T-helper 2 cell treated with Interferon-gamma antibody and Interleukin-4, amounts not matched to agents 5 μg/mL and 100 μg/mL, for 36 hours (primary cell): Measurements from ENCODE around the gene PTPRN2.
"Not testable (repeated sequence)": the region's sequence is repeated elsewhere in the genome, so short reads cannot be mapped to it uniquely, and the experiment has no call there.

Experiments
- DNase-seq: peaks from one replicate; pipeline ENCODE4 v3.0.0; 2021; ENCODE audit warnings: low spot score
- H3K27ac Mint-ChIP-seq: one replicate; pipeline ENCODE4 v1.8.0; 2021; ENCODE audit warnings: mild to moderate bottlenecking, mixed read lengths
- H3K27me3 Mint-ChIP-seq: one replicate; pipeline ENCODE4 v1.8.0; 2021; ENCODE audit warnings: low read depth, mixed read lengths
- H3K36me3 Mint-ChIP-seq: one replicate; pipeline ENCODE4 v1.8.0; 2021; ENCODE audit warnings: low read depth, mixed read lengths
- H3K4me1 Mint-ChIP-seq: one replicate; pipeline ENCODE4 v1.8.0; 2021; ENCODE audit warnings: low read depth, mixed read lengths
- H3K4me3 Mint-ChIP-seq: one replicate; pipeline ENCODE4 v1.8.0; 2022; ENCODE audit warnings: mild to moderate bottlenecking, moderate library complexity, mixed read lengths
- H3K9me3 Mint-ChIP-seq: one replicate; pipeline ENCODE4 v1.8.0; 2021; ENCODE audit warnings: mixed read lengths

Gene PTPRN2

DNA sequence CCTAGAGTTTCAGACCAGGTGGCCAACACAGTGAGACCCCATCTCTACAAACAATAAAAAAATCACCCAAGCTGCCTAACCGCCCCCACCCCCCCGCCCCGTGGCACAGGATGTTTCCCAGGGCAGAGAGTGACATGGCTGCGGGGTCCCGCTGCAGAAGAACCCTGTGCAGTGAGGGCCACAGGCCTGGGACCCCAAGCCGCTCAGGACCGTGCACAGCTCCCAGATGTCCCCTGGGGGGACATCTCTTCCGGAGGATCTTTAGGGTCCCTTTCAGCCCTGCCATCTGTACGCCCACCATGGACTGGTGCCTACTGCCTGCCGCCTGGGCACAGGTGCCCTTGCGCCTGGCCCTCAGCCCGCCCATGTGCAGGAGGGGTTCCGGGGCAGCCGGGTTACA, 877.2 kb downstream of the PTPRN2 start:
- no peak overlapping the region for H3K27ac Mint-ChIP-seq
- H3K4me1 Mint-ChIP-seq, result no peaks in the 10 kb centered on the region
- no peak for DNase-seq
- H3K27me3 Mint-ChIP-seq, result no peaks in the 10 kb centered on the region
- no peak overlapping the region for H3K4me3 Mint-ChIP-seq
- H3K36me3 Mint-ChIP-seq, result no peaks in the 10 kb centered on the region
- H3K9me3 Mint-ChIP-seq, result no peaks in the 10 kb centered on the region

DNA sequence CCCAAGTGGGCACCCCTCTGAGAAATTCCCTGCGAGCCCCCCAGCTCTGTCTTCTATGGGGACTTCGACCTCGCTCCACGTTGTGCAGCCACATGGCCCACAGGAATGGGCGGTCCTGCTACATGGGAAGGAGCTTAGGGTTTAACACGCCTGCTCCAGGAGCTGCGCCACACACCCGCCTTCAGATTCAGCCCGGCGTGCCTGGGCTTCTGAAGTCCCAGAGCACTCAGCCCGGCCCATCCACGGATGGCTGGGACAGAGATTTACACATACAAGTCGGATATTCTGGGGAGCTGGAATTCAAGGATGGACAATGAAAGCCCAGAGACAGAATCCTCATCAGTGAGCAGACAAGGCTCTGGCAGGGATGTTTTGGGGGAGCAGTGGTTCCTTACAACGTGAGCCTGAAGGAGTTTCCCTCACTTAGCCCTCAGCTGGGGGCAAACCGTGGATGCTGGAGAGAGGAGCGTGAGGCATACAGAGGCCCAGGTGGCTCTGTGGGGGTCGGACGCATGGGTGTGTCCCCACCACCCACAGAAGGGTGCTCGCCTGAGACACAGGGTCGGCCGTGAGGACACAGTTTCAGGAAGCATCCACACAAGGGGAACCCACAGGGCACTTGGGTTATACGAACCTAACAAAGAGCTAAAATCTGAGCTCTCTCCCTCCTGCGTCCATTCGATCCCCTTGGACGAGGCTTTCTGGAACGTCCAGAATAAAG, 877.9 kb downstream of the PTPRN2 start:
- Mint-ChIP-seq H3K36me3 (no peaks in the 10 kb centered on the region), H3K4me3 (no peak overlapping the region), H3K4me1 (no peaks in the 10 kb centered on the region), H3K27ac (no peak overlapping the region), H3K27me3 (no peaks in the 10 kb centered on the region), H3K9me3 (no peaks in the 10 kb centered on the region)
- no peak for DNase-seq

DNA sequence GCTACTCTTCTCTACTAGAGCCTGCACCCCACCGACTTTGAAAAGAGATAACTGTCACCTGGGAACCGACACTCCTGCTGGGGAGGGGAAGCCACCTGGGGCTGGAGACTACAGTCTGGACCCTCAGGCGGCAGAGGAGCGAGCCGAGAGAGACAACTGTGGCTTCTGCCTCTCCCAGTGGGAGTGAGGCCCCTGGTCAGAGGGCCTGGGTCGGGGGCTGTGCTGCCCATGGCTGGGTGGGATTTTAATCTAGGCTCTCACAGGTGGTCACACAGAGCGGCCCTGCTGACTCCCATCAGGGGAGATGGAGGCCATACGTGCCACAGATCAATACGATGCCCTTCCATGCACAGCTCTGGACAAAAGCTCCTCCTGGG, 878.7 kb downstream of the PTPRN2 start:
- H3K27ac Mint-ChIP-seq, result no peak overlapping the region
- no peaks in the 10 kb centered on the region for H3K4me1 Mint-ChIP-seq
- H3K27me3 Mint-ChIP-seq, result no peaks in the 10 kb centered on the region
- H3K9me3 Mint-ChIP-seq, result no peaks in the 10 kb centered on the region
- DNase-seq, result no peak
- no peaks in the 10 kb centered on the region for H3K36me3 Mint-ChIP-seq
- H3K4me3 Mint-ChIP-seq, result no peak overlapping the region

DNA sequence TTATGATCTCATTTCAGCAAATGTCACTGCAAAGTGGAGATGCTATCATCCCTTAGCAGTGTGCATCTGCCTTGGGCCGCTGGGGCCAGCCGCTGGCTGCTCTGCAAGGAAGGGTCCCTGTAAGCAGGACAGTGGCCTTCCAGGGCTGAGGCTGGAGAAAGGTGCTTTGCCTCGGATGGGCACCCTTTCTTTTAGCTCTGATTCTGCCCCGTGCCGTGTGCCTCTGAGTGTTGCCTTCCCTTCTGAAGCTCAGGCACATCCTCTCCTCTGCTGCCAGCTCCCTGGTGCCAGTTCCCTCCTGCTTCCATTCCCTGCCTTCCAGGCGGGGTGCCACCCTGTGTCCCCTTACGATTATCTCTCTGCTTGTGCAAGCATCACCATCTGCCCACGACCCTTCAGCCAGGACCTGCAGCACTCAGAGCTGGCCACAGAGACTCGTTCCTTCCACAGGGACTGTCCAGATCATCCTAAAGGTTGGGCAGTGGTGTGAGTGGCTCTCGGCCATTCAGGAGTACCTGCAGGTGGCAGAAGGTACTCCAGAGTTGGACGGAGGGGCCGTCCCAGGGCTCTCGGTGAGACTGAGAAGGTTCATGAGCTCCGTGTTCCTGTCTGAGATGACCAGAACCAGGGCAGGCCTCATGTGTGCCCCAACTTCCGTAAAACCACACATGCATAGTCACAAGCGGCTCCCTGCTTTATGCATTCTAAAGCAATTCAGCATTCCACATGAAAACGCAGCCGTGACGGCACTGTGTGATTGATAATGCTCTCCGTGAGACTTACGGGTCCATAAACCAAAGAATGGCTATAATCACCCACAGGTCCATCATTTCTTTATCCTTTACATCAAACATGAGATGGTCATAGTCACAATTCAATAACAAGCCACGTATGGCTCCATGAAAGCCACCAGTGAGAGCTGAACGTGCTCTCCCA, 879.4 kb downstream of the PTPRN2 start:
- Mint-ChIP-seq H3K4me1 (no peaks in the 10 kb centered on the region), H3K36me3 (no peaks in the 10 kb centered on the region)

DNA sequence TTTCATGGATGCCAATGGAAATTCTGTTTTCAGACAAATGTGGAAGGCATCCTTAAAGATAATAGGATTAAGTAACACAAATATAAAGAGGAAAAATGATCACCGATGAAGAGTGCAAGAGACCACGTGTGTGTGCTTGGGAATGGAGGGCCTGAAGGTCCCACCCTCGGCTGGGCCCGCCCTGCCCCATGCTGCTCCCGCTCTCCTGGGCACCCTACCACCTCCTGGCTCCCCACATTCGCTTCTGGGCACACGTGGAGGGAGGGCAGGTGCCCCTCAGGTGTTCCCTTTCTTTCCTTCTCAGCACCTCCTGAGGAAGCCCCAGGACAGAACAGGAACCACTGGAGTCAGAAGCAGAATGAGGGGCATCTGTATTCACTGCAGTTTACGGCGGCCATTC, 883.3 kb downstream of the PTPRN2 start:
- DNase-seq, result no peak
- Mint-ChIP-seq H3K4me1 (no peaks in the 10 kb centered on the region), H3K9me3 (no peaks in the 10 kb centered on the region), H3K36me3 (no peaks in the 10 kb centered on the region), H3K4me3 (no peak overlapping the region), H3K27me3 (peaks cover 11% of the 10 kb centered on the region), H3K27ac (no peak overlapping the region)

More for the DNA sequence above, 879.4 kb downstream of the PTPRN2 start:
- Mint-ChIP-seq H3K27me3 (no peaks in the 10 kb centered on the region), H3K27ac (no peak overlapping the region), H3K9me3 (no peaks in the 10 kb centered on the region), H3K4me3 (no peak overlapping the region)
- DNase-seq, result no peak

DNA sequence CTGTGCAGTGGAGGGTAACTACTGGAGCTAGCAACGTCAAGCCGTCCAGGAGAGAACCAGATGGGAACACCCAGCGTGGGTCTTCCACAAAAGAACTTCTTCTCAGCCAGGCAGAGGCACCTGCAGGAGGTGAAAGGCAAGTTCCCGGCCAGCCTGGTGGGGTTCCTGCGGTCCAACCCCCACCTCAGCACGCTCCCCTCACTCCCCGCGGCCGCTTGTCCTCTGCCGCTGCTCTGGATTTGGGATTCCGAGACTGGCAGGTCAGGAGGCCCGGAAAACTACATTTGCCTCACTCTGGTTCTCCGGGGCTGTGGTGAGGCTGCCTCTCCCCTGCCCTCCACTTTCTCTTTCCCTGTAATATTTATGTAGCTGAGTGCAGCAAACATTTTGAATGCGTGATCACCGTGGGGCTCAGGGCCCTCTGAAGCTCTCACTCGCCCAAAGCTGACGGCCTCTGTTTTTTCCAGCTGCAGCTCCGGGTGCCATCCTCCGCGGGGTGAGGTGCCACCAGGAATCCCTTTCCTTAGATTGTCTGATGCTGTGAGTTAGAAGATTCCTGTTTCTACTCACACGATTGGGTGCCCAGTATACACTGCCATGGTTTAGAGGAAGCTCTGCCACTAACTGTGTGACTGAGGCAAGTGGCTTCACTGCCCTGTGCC, 884.0 kb downstream of the PTPRN2 start:
- no peaks in the 10 kb centered on the region for H3K36me3 Mint-ChIP-seq
- H3K4me1 Mint-ChIP-seq, result no peaks in the 10 kb centered on the region
- H3K27me3 Mint-ChIP-seq, result peaks cover 11% of the 10 kb centered on the region
- no peaks in the 10 kb centered on the region for H3K9me3 Mint-ChIP-seq
- no peak overlapping the region for H3K4me3 Mint-ChIP-seq
- no peak overlapping the region for H3K27ac Mint-ChIP-seq
- no peak for DNase-seq

DNA sequence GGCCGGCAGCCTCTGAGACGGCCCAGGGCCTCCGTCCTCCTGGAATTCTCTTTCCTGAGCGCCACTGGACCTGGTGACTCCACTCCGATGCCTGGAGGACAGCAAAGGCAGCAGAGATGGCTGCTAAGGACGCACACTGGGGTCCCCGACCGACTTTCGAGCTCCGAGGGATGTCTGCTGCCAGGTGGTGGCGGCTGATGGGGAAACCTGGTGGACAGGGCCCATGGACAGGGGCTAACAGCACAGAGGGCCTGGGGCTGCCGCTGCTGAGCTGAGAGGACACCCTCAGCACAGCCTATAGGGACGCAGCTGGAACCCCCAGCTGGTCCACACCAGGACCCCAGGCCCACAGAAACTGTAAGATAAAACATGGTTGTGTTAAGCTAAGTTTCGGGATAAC, 884.5 kb downstream of the PTPRN2 start:
- H3K27me3 Mint-ChIP-seq, result peaks cover 11% of the 10 kb centered on the region
- H3K4me1 Mint-ChIP-seq, result no peaks in the 10 kb centered on the region
- H3K27ac Mint-ChIP-seq, result no peak overlapping the region

DNA sequence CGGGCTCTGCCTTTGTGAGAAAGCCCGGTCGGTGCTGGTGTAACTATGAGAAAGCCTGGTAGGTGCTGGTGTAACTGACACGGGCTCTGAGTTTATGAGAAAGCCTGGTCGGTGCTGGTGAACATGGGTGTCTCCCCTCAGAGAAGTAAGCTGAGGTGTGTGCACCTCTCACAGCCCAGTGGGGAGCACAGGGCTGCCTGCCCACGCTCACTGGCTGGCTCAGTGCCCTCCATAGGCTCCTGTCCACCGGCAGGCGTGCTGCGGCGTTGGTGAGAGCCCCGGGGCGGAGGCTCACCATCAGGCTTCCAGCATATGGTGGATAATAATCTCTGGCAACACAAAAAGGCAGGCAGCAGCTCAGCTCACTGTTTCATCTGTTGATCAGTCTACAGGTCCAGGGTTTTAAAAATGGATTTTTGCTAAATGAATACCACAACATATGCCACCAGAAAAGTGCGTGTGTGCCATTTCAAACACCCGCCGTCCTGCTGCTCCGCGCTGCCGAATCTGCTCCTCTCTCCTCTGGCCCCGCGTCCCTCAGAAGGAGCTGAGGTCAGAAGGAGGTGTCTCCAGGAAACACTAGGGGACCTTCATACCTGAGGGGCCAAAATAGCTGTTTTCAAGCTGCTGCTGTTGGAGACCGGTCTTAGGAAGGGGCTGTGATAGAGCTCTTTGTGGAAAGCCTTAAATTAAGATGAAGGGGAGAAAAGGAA, 885.2 kb downstream of the PTPRN2 start:
- no peak for DNase-seq
- H3K27ac Mint-ChIP-seq, result no peak overlapping the region
- no peaks in the 10 kb centered on the region for H3K9me3 Mint-ChIP-seq
- H3K4me1 Mint-ChIP-seq, result no peaks in the 10 kb centered on the region
- no peaks in the 10 kb centered on the region for H3K36me3 Mint-ChIP-seq
- H3K4me3 Mint-ChIP-seq, result no peak overlapping the region
- H3K27me3 Mint-ChIP-seq, result peaks cover 13% of the 10 kb centered on the region

More for the DNA sequence above, 884.5 kb downstream of the PTPRN2 start:
- no peaks in the 10 kb centered on the region for H3K9me3 Mint-ChIP-seq
- H3K4me3 Mint-ChIP-seq, result no peak overlapping the region
- DNase-seq, result no peak
- no peaks in the 10 kb centered on the region for H3K36me3 Mint-ChIP-seq

DNA sequence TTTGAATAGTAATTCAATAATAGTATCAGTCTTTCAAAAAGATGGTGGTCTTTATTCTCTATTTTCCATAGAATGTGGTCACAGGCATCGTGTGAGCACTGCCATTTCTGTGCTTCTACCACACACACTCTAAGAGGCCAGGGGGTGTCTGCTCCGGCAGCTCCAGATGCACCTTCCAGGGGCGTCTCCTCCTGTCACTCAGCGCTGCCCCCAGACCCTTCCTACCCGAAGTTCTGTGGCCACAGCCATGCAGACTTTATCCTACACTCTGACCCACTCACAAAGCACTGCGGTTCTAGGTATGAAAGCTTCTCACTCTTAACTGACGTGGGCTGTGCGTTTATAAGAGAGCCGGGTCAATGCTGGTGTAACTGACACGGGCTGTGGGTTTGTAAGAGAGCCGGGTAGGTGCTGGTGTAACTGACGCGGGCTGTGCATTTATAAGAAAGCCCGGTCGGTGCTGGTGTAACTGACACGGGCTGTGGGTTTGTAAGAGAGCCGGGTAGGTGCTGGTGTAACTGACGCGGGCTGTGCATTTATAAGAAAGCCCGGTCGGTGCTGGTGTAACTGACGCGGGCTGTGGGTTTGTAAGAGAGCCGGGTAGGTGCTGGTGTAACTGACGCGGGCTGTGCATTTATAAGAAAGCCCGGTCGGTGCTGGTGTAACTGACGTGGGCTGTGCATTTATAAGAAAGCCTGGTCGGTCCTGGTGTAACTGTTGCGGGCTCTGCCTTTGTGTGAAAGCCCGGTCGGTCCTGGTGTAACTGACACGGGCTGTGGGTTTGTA, 886.0 kb downstream of the PTPRN2 start:
- H3K27ac Mint-ChIP-seq, H3K4me3 Mint-ChIP-seq, H3K36me3 Mint-ChIP-seq, H3K4me1 Mint-ChIP-seq, H3K9me3 Mint-ChIP-seq, DNase-seq: not testable (repeated sequence)
- peaks cover 13% of the 10 kb centered on the region for H3K27me3 Mint-ChIP-seq

DNA sequence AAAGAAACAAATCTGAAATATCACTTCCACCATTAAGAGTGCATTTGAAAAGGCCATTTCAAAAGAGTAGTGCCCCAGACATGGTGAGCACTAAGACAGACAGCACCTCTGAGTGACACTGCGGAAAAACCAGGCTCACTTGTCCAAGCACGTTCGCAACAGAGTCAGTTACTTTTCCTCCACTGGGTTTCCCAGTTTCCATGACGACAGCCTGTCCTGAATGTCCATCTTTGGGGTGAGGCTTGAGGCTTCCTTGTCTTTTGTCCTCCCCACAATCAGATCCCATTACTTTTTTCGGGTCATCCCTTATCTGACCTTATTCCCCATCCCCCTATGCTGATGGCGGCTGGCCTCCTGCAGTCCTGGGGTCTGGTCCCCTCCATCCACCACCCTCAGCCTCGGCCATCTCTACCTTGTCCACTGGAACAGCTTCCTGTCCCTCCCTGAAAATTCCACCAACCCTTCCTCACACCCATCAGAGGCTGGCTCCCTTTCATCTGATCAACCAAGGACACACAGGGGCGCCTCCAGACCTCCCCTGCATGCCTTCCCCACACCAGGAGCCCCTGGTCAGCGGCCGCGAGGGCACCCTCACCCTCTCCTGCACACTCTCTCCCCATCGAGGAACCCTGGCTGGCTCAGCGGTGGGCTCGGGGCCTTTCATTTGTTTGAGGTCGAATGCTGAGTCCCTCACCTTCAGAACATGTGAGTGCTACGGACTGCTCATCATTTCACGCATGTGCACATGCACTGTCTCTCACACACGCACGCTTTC, 887.2 kb downstream of the PTPRN2 start:
- no peaks in the 10 kb centered on the region for H3K36me3 Mint-ChIP-seq
- DNase-seq, result no peak
- H3K4me3 Mint-ChIP-seq, result no peak overlapping the region
- H3K27me3 Mint-ChIP-seq, result peaks cover 15% of the 10 kb centered on the region
- H3K9me3 Mint-ChIP-seq, result no peaks in the 10 kb centered on the region
- H3K27ac Mint-ChIP-seq, result no peak overlapping the region
- H3K4me1 Mint-ChIP-seq, result no peaks in the 10 kb centered on the region

DNA sequence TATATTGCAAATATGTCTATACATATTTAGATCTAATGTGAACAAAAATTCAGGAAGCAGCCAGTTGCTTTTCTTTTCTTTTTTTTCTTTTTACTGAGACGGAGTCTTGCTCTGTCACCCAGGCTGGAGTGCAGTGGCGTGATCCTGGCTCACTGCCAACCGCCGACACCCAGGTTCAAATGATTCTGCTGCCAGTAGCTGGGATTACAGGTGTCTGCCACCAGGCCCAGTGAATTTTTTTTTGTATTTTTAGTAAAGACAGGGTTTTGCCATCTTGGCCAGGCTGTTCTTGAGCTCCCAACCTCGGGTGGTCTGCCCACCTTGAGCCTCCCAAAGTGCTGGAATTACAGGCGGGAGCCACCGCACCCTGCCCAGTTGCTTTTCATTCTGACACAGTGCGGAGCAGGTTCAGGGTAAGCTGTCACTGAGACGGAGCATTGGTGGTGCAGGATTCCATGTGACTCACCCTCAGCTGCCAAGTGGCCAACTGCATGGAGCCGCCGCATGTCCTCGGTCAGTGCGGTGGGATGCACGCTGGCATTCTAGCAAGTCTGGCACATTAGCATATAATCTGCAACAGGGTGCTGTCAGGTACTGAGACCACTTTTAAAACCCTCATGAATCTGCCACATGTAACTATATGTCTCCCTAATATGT, 888.1 kb downstream of the PTPRN2 start:
- no peaks in the 10 kb centered on the region for H3K4me1 Mint-ChIP-seq
- DNase-seq, result no peak
- no peak overlapping the region for H3K27ac Mint-ChIP-seq
- no peak overlapping the region for H3K4me3 Mint-ChIP-seq
- H3K9me3 Mint-ChIP-seq, result no peaks in the 10 kb centered on the region
- no peaks in the 10 kb centered on the region for H3K36me3 Mint-ChIP-seq
- H3K27me3 Mint-ChIP-seq, result peaks cover 21% of the 10 kb centered on the region

DNA sequence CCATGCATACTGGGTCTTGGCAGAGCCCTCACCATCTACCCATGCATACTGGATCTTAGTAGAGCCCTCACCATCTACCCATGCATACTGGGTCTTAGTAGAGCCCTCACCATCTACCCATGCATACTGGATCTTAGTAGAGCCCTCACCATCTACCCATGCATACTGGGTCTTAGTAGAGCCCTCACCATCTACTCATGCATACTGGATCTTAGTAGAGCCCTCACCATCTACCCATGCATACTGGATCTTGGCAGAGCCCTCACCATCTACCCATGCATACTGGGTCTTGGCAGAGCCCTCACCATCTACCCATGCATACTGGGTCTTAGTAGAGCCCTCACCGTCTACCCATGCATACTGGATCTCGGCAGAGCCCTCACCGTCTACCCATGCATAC, 890.3 kb downstream of the PTPRN2 start:
- H3K4me3 Mint-ChIP-seq, H3K4me1 Mint-ChIP-seq, DNase-seq, H3K27ac Mint-ChIP-seq, H3K9me3 Mint-ChIP-seq, H3K36me3 Mint-ChIP-seq: not testable (repeated sequence)
- peaks cover 28% of the 10 kb centered on the region for H3K27me3 Mint-ChIP-seq
